Spleen (tissue), 11 donors: Measurements from ENCODE around the gene TMEM129. TPM values are rescaled to one million over a fixed set of nuclear protein-coding genes. Genes with fewer than 3 reads are reported as not detected.

Source experiments
- DNase-seq: peaks from one replicate; pipeline ENCODE4 v3.0.0-alpha.2; 2020
- H3K27ac ChIP-seq, 8 donors: fragments of 200-600 bp; sonication (generic) in 7 of 8; 1 replicate in 4 of 8; 2 replicates in 4 of 8; pipeline versions ENCODE4 v1.5.0 to v1.8.0; 2016 to 2021; ENCODE audit warnings: inconsistent platforms in 4 of 8, mild to moderate bottlenecking in 4 of 8, moderate library complexity in 1 of 8
- H3K27me3 ChIP-seq, 7 donors: fragments of 200-600 bp; sonication (generic) in 6 of 7; replicated peaks in 1 of 7; 1 replicate in 4 of 7; 2 replicates in 3 of 7; pipeline versions ENCODE4 v1.5.0 to v1.8.0; 2016 to 2021; ENCODE audit warnings: inconsistent platforms in 3 of 7, mild to moderate bottlenecking in 1 of 7
- H3K36me3 ChIP-seq, 6 donors: fragments of 200-600 bp; sonication (generic) in 5 of 6; 1 replicate in 4 of 6; 2 replicates in 2 of 6; pipeline versions ENCODE4 v1.5.0 to v1.8.0; 2016 to 2021; ENCODE audit warnings: inconsistent platforms in 2 of 6
- H3K4me1 ChIP-seq, 6 donors: fragments of 200-600 bp; sonication (generic) in 5 of 6; 1 replicate in 3 of 6; 2 replicates in 3 of 6; pipeline versions ENCODE4 v1.5.0 to v1.8.0; 2016 to 2021; ENCODE audit warnings: inconsistent platforms in 3 of 6
- H3K4me3 ChIP-seq, 8 donors: fragments of 200-600 bp; sonication (generic) in 7 of 8; 1 replicate in 4 of 8; 2 replicates in 4 of 8; pipeline versions ENCODE4 v1.5.0 to v1.8.0; 2016 to 2021; ENCODE audit warnings: inconsistent platforms in 4 of 8, mild to moderate bottlenecking in 4 of 8, moderate library complexity in 2 of 8
- H3K9me3 ChIP-seq, 8 donors: fragments of 200-600 bp; sonication (generic) in 7 of 8; 1 replicate in 4 of 8; 2 replicates in 4 of 8; pipeline versions ENCODE4 v1.5.0 to v1.8.0; 2016 to 2021; ENCODE audit warnings: inconsistent platforms in 4 of 8
- CTCF ChIP-seq, 11 experiments: fragments of 200-600 bp in 7 of 11; fragments of 450-650 bp in 4 of 11; sonication (generic) in 4 of 11; IDR thresholded peaks in 8 of 11; conservative IDR thresholded peaks in 3 of 11; 1 replicate in 7 of 11; 2 replicates in 4 of 11; pipeline versions ENCODE4 v1.4.0 to v1.8.0; 2016 to 2021; ENCODE audit warnings: antibody characterized with exemption in 11 of 11, inconsistent platforms in 4 of 11, mild to moderate bottlenecking in 1 of 11
- POLR2A ChIP-seq, 3 donors: fragments of 450-650 bp; IDR thresholded peaks; one replicate each; pipeline ENCODE4 v1.5.1; 2017; ENCODE audit warnings: antibody characterized with exemption in 3 of 3, mild to moderate bottlenecking in 1 of 3
- POLR2AphosphoS5 ChIP-seq, 3 donors: sonication (generic); formaldehyde crosslinking; IDR thresholded peaks; one replicate each; pipeline ENCODE4 v1.5.1; 2017; ENCODE audit warnings: antibody characterized with exemption in 3 of 3
- WGBS, 5 donors: extraction: QIAGEN DNeasy Blood & Tissue Kit in 3 of 5; methylation state at CpG; one replicate each; pipeline versions ENCODE4 v1.1.5 to v1.1.7; 2013 to 2018; 5-methylcytosine and 5-hydroxymethylcytosine counted together
- intact Hi-C: fragments of 100-400 bp; cut with DNase I; formaldehyde crosslinking; loops from one replicate; pipeline ENCODE4 v1.15.0; 2023; ENCODE audit warnings: low total_unique reads
- polyA plus RNA-seq, 3 donors: library from polyadenylated mRNA; stranded (reverse); fragments of 200-250 nt; gene quantifications; one replicate each; pipeline ENCODE4 v1.2.1, GENCODE V29; 2013
- total RNA-seq, 7 donors: library from RNA; depleted of rRNA in 3 of 7; stranded (reverse); fragments of >200 nt in 3 of 7; fragmentation: NEBNext Ultra II Directional in 4 of 7; extraction: Animal tissue kit (Norgen Biotek cat#: 25700) in 4 of 7; gene quantifications; one replicate each; pipeline versions ENCODE4 v1.1.0 to v1.2.1, GENCODE V29; 2016 to 2021
- donor health status: healthy with polysubstance abuse.
- donor health status: DM: no; HTN: no; CAD: no; lungs with moderate emphysema.
- donor health status: DM: no; HTN: no; CAD: no.
- donor health status: Bipolar disorder and iron deficiency.
- donor health status: healthy.
- donor health status: DM: no; HTN: no; CAD: no.
- donor health status: DM: yes; HTN: yes; CAD: no.

TMEM129 gene
- total and polyA plus RNA-seq, 10 donors, result 17.2 to 51.0 (median 32.5) TPM

DNA sequence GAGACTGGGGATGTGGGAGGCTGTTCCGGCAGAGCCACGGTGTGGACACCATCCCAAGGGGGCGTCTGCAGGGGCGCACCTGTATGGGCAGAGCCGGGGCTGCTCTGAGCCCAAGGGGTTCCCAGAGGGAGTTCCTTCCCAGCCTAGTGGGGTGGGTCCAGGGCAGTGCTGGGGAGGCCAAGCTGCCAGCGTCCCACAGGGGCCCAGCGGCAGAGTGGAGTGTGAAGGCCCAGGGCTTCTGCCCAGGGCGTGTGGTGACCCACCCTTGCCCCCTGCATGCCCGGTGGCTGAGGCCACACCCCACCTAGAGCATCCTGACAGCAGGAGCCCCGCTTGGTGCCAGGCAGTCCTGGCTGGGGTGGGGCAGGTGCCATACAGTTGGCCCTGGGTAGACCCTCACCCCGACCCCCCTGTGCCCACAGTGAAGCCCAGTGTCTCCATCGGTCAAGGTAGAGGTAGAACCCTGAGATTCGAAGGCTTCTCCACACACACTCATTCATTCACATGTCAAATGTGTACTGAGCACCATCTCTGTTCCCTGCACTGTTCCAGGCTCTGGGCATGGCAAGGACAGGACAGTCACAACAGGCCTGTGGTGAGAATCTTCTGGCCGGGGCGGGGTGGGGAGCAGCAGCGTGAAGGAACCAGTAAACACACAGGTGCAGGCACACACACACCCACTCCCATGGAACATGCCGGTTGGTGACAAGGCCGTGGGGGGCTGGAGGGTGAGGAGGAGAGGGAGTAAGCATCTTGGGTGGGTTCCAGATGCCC, 29.4 kb upstream of the TMEM129 start:
- no peak for TF ChIP-seq POLR2AphosphoS5 (IDR thresholded peaks at IDR 0.05)
- WGBS, 5 donors, result 83 to 97% (median 83%) methylated on average over 13 to 18 of the region's 18 CpGs
- Histone ChIP-seq H3K4me1 (peaks cover 22 to 58% (median 35%) of the 10 kb centered on the region in 6 donors), H3K27ac (no peak overlapping the region), H3K4me3 (no peak overlapping the region), H3K36me3 (peaks cover 0 to 5% (median 0%) of the 10 kb centered on the region in 6 donors), H3K27me3 (peaks cover 0 to 32% (median 0%) of the 10 kb centered on the region in 7 donors), H3K9me3 (no peaks in the 10 kb centered on the region)
- DNase-seq, result no peak
- intact Hi-C loops, result no loop called here

DNA sequence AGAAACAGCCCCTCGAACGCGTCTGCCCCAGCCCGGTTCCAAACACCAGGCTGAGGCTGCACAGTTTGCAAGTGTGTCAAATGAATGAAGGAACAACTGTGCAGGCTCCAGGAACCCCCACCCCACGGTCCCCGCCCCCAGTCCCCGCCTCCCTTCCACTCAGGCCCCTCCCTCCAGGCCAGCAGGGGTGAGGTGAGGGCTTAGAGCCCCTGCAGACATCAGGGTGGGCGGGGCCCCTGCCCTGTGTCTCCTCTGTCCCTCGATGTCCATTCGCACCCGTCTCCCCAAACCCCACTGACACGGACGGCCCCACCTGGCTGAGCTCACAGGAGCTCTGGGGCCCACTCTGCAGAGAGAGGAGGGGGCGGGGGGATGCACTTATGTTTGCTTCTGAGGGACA, 28.7 kb upstream of the TMEM129 start:
- 70 to 85% (median 79%) methylated on average over 11 to 14 of the region's 14 CpGs for WGBS, 5 donors
- TF ChIP-seq POLR2A (IDR thresholded peaks at IDR 0.05) (no peak), POLR2AphosphoS5 (IDR thresholded peaks at IDR 0.05) (no peak), CTCF (IDR thresholded peaks at IDR 0.05 in 8 of 11, conservative IDR thresholded peaks at IDR 0.05 in 3 of 11) (no peak)
- Histone ChIP-seq H3K27ac (no peak overlapping the region), H3K4me3 (no peak overlapping the region), H3K36me3 (peaks cover 0 to 13% (median 3%) of the 10 kb centered on the region in 6 donors), H3K27me3 (peaks cover 0 to 32% (median 0%) of the 10 kb centered on the region in 7 donors), H3K9me3 (no peaks in the 10 kb centered on the region), H3K4me1 (peaks cover 22 to 51% (median 31%) of the 10 kb centered on the region in 6 donors)
- no peak for DNase-seq
- intact Hi-C loops, result loop anchor here (5.0 kb wide), 2 partner anchors 62 to 147 kb away; no protein-coding TSS in a partner anchor

DNA sequence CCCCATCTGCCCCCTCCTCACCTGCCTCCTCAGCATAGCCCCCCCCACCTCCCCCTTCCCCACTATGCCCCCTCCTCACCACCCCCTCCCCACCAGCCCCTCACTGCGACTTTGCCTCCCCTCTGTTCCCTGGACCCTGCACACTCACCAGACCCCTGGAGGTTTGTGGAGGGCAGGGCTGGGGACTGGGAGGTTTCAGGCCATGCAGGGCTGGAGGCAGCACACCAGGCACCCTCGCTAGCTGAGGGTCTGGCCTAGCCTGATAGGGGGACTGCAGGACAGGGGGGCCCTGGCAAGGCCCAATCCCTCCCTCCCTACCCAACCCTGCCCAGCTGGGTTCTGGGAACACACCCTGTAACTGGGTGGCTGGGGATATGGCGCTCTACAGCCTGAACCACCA, 28.2 kb upstream of the TMEM129 start:
- Histone ChIP-seq H3K27me3 (peaks cover 0 to 32% (median 0%) of the 10 kb centered on the region in 7 donors), H3K4me3 (no peak overlapping the region), H3K36me3 (peaks cover 4 to 17% (median 8%) of the 10 kb centered on the region in 6 donors), H3K27ac (no peak overlapping the region), H3K4me1 (peaks cover 22 to 46% (median 31%) of the 10 kb centered on the region in 6 donors), H3K9me3 (no peaks in the 10 kb centered on the region)
- TF ChIP-seq POLR2AphosphoS5 (IDR thresholded peaks at IDR 0.05) (no peak), POLR2A (IDR thresholded peaks at IDR 0.05) (no peak), CTCF (IDR thresholded peaks at IDR 0.05 in 8 of 11, conservative IDR thresholded peaks at IDR 0.05 in 3 of 11) (no peak)
- no peak for DNase-seq
- WGBS, 5 donors, result 67 to 89% (median 81%) methylated on average over 1 to 3 of the region's 3 CpGs
- intact Hi-C loops, result loop anchor here (5.0 kb wide), 2 partner anchors 63 to 148 kb away; no protein-coding TSS in a partner anchor

DNA sequence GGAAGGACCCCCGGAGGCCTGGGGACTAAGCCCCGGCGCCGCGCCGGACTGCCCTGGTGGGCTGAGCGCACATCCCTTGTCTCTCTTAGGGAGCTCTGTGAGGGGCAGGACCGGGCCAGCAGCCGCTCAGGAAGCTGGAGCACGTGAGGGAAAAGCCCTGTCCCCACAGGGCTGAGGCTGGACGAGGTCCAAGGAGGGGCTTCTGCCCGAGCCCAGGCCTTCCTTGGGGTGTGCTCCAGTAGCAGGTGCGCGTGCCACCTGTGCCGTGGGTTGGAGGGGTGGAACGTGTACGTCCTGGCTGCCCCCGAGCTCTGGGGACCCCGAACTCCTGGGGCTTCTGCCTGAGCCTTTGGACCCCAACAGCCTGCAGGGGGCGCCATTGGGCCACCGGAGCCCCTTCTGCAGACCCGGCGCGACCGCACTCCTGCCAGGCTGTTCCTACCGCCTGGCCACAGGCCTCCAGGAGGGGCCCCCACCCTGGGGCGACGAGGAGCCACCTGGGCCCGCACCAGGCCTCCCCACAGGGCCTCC, 27.4 kb upstream of the TMEM129 start:
- intact Hi-C loops, result loop anchor here (5.0 kb wide), 2 partner anchors 64 to 149 kb away; no protein-coding TSS in a partner anchor
- peak; percentile 92 for DNase-seq
- H3K27ac ChIP-seq, result no peak overlapping the region
- TF ChIP-seq POLR2A (IDR thresholded peaks at IDR 0.05) (no peak), POLR2AphosphoS5 (IDR thresholded peaks at IDR 0.05) (peak in 2 of 3 donors; percentile 22 to 47), CTCF (IDR thresholded peaks at IDR 0.05 in 8 of 11, conservative IDR thresholded peaks at IDR 0.05 in 3 of 11) (peak; percentile 63 to 91 (median 80))
- peak overlapping the region in 1 of 8 donors; percentile 18 for H3K4me3 ChIP-seq
- peaks cover 4 to 26% (median 14%) of the 10 kb centered on the region in 6 donors for H3K36me3 ChIP-seq
- no peaks in the 10 kb centered on the region for H3K9me3 ChIP-seq
- H3K27me3 ChIP-seq, result peaks cover 0 to 32% (median 0%) of the 10 kb centered on the region in 7 donors
- 0 to 4% (median 3%) methylated on average over 15 to 29 of the region's 29 CpGs for WGBS, 5 donors
- H3K4me1 ChIP-seq, result peaks cover 22 to 39% (median 29%) of the 10 kb centered on the region in 6 donors
